Measurements from ENCODE around the gene GAGE10. TPM values are rescaled to one million over a fixed set of nuclear protein-coding genes. Genes with fewer than 3 reads are reported as not detected.

GAGE10 gene
- total and polyA plus RNA-seq, 2 of the 8 experiments (the other 6 are each of a cell fraction or from before 2014, with no cell fraction given), result not detected

DNA sequence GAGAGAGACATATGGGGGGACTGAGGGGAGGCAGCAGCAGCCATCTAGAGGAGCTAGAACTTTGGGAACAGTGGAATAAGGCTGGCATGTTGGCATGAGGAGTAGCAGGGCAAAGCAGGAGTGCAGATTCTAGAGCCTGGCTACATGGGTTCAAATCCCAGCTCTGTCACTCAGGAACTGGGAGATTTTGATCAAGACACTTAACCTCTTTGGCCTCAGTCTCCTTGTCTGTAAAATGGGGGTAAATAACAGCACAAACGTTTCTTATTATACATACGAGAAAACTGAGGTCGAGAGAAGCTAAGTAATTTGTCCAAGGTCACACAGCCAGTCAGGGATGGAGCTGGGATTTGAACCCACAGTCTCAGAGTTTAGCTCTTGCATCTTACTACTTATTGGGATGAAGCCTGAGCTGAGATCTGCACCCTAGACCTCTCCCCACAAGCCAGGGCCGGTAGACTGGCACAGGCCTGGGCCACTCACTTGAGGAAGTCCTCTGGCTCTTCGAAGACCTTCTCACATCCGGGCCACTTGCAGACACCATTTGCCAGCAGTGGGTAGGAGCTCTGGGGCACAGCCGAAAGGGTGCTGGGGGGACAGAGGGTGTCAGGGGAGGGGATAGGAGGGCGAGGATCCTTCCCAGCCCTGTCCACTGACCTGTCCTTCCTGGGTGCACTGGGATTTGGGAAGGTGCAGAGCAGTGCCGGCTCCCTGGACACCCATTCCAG, 47.0 kb upstream of the GAGE10 start:
- Histone ChIP-seq H2AFZ (ENCODE audit: low read length) (no peak overlapping the region), H3K23me2 (ENCODE audit: low read depth, low read length) (no peaks in the 10 kb centered on the region; the same call in 1 of the 2 replicates), H3K9ac (replicated peaks in 1 of 4; ENCODE audit: extremely low read depth in 1 of 4, low read depth in 3 of 4, low read length in 3 of 4) (no peak overlapping the region), H3K4ac (replicated peaks; ENCODE audit: insufficient read length, low read depth, low read length) (no peak overlapping the region), H2BK5ac (ENCODE audit: low read depth, low read length) (no peak overlapping the region), H3K9me3 (ENCODE audit: insufficient read depth in 2 of 2, low read depth in 1 of 2, low read length in 1 of 2) (no peaks in the 10 kb centered on the region), H3K4me1 (replicated peaks in 1 of 4; ENCODE audit: control insufficient read depth in 3 of 4, insufficient read depth in 4 of 4, low read length in 3 of 4) (no peaks in the 10 kb centered on the region; a peak in 1 of 7 replicates), H2BK120ac (replicated peaks; ENCODE audit: low read depth, low read length) (no peak overlapping the region), H2BK15ac (ENCODE audit: low read length) (no peak overlapping the region), H4K5ac (ENCODE audit: insufficient read length, low read depth, low read length) (no peak overlapping the region), H3K18ac (ENCODE audit: extremely low read depth, low read length) (no peak overlapping the region), H3K23ac (ENCODE audit: insufficient read length) (no peak overlapping the region), H3K27me3 (replicated peaks in 1 of 4; ENCODE audit: control insufficient read depth in 3 of 4, extremely low read depth in 1 of 4, insufficient read depth in 3 of 4, low read length in 3 of 4) (no peaks in the 10 kb centered on the region), H3K36me3 (ENCODE audit: control insufficient read depth in 2 of 4, insufficient read depth in 4 of 4, low read length in 3 of 4) (no peaks in the 10 kb centered on the region), H2BK12ac (ENCODE audit: low read depth, low read length) (no peak overlapping the region), H2AK5ac (ENCODE audit: low read depth, low read length) (no peak overlapping the region), H2BK20ac (ENCODE audit: low read length) (no peak overlapping the region), H3K27ac (ENCODE audit: low read depth, low read length) (no peak overlapping the region), H3K4me2 (ENCODE audit: insufficient read depth in 1 of 2, low read depth in 2 of 2, low read length in 2 of 2) (no peak overlapping the region), H3K79me2 (ENCODE audit: control insufficient read depth in 1 of 2, insufficient read depth in 2 of 2, low read length in 2 of 2) (no peaks in the 10 kb centered on the region), H3K14ac (ENCODE audit: insufficient read length) (no peak overlapping the region), H4K8ac (ENCODE audit: extremely low read depth, insufficient read depth, low read length) (no peak overlapping the region), H3K56ac (replicated peaks; ENCODE audit: insufficient read length, low read depth, low read length) (no peak overlapping the region), H4K20me1 (replicated peaks in 1 of 2; ENCODE audit: control insufficient read depth in 1 of 2, insufficient read depth in 2 of 2, low read length in 2 of 2) (no peaks in the 10 kb centered on the region), H3K4me3 (ENCODE audit: extremely low read depth in 1 of 4, insufficient read depth in 2 of 4, low read depth in 3 of 4, low read length in 4 of 4) (no peak overlapping the region), H4K91ac (replicated peaks; ENCODE audit: insufficient read length, low read length) (no peak overlapping the region), H3K79me1 (ENCODE audit: low read depth, low read length) (no peaks in the 10 kb centered on the region)
- ChIA-PET POLR2A (ENCODE audit: partially characterized antibody) (interaction anchor here (1.7 to 2.1 kb wide), 2 partner anchors 8 to 12 kb away, joined by 6 to 10 read pairs; partner anchors contain the start of gene FOXP3), CTCF (ENCODE audit: partially characterized antibody) (no interaction called here)
- FAIRE-seq, result no peak
- no peak for DNase-seq (ENCODE audit: low read depth in 1 of 2, low spot score in 2 of 2)
- WGBS, 2 experiments (ENCODE audit: extremely low coverage in 1 of 2, insufficient coverage in 1 of 2, insufficient read length in 1 of 2, insufficient replicate concordance in 2 of 2, low coverage in 1 of 2, low lambda C conversion rate in 2 of 2, missing lambda C conversion rate in 1 of 2), result 92% methylated on average over 6 of the region's 9 CpGs; no CpG with 5 or more reads in 1 of the 2 experiments
- TF ChIP-seq, protein P1, sequence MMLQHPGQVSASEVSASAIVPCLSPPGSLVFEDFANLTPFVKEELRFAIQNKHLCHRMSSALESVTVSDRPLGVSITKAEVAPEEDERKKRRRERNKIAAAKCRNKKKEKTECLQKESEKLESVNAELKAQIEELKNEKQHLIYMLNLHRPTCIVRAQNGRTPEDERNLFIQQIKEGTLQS (IDR thresholded peaks at IDR 0.05; ENCODE audit: insufficient read depth, low read depth, low read length), result no peak
- TF ChIP-seq BCL11A (IDR thresholded peaks at IDR 0.05; ENCODE audit: low read depth in 2 of 2, low read length in 2 of 2) (no peak), POLR2AphosphoS5 (IDR thresholded peaks at IDR 0.05; ENCODE audit: low read depth, low read length) (no peak), TCF12 (IDR thresholded peaks at IDR 0.05; ENCODE audit: low read depth, low read length) (no peak), CTBP2 (IDR thresholded peaks at IDR 0.05; ENCODE audit: borderline replicate concordance, insufficient read depth, insufficient read length, low read length) (no peak), MAFK (IDR thresholded peaks at IDR 0.05; ENCODE audit: low read depth, low read length) (no peak), POU5F1 (IDR thresholded peaks at IDR 0.05; ENCODE audit: low read depth, low read length) (no peak), NRF1 (IDR thresholded peaks at IDR 0.05; ENCODE audit: low read depth, low read length) (no peak), RFX5 (IDR thresholded peaks at IDR 0.05; ENCODE audit: borderline replicate concordance, low read depth, low read length) (no peak), CBX5 (IDR thresholded peaks at IDR 0.05; ENCODE audit: low read depth, low read length) (no peak)

Measured in H1 (cell line).